Prostate gland (tissue), 2 donors: ENCODE data around the gene FCHSD2.

Experiments
- CTCF ChIP-seq, 4 experiments: fragments of 200-600 bp in 2 of 4; fragments of 450-650 bp in 2 of 4; sonication (generic) in 2 of 4; IDR thresholded peaks; 1 replicate in 3 of 4; 2 replicates in 1 of 4; pipeline ENCODE4 v1.5.1; 2016 to 2019; ENCODE audit warnings: antibody characterized with exemption in 4 of 4, mild to moderate bottlenecking in 2 of 4, moderate library complexity in 2 of 4
- POLR2A ChIP-seq: fragments of 450-650 bp; IDR thresholded peaks from one replicate; pipeline ENCODE4 v1.6.1; 2016; ENCODE audit warnings: antibody characterized with exemption, mild to moderate bottlenecking

- TF ChIP-seq CTCF (IDR thresholded peaks at IDR 0.05) (no peak), POLR2A (no peak)
Measured at GRCh38 chr11:72912253-72912652, 229.9 kb downstream of the FCHSD2 start.
